OCI-M1 (cell line): ENCODE results near the gene PTPRN2.
"Not testable (repeated sequence)": the region's sequence is repeated elsewhere in the genome, so short reads cannot be mapped to it uniquely, and the experiment has no call there.

Experiments used
- DNase-seq: peaks from one replicate; lab custom pipeline; 2025; lab: John Stamatoyannopoulos, UW

Gene PTPRN2

GRCh38 chr7:158302274-158303070 is 285.2 kb downstream of the PTPRN2 start:
- no peak for DNase-seq

DNA sequence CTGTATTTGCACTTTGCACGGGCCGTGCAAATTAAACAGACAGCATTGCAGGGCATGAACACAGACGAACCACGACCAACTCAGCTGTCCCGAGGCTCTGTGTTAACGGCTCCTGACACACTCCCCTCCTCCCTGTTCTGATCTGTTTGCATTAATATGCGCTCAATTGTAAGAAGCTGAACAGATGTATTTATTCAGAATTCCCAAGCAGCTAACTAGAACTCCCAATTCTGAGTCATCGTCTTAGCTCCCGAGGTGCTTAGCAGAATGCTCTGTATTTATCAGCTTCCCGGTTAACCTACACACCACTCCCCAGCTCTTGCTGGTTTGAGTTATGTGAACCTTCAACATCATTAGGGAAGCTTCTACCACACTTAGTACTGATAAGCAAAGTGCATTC is 286.4 kb downstream of the PTPRN2 start:
- no peak for DNase-seq

DNA sequence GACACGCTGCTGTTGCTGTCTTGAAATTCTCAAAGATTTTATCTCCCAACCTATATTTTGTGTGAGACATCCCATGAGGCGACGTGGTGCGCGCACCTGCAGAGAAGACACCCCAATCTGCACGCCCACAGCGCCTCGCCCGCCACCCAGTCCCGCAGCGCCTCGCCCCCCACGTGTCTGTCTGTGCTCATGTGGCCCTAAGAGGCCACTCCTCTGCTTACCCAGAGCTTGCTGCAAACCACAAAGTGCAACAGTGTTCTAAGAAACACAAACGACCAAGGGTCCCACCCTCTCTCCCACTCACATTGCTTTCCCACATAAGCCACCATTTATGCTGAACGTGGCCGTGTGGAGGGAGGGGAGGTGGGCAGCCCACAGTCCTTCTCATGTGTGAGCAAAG is 287.2 kb downstream of the PTPRN2 start:
- no peak for DNase-seq

DNA sequence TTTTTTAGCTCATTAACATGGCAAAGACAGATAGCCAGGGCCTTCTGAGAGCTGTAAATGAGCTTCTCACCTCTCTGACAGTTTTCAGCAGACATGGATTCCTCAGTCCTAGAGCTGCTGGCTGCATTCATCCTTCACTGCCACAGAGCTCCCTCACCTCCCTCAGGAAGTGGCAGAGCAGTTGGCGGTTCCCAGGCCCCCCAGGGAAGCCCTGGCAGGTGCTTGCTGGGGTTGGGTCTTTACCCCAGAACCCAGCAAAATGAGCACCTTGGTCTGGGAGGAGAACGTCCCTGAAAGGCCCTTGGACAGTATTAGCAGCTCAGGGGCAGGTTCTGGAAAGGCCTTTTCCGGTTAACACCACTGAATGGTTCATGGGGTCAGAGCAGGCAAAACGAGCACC is 288.0 kb downstream of the PTPRN2 start:
- no peak for DNase-seq

DNA sequence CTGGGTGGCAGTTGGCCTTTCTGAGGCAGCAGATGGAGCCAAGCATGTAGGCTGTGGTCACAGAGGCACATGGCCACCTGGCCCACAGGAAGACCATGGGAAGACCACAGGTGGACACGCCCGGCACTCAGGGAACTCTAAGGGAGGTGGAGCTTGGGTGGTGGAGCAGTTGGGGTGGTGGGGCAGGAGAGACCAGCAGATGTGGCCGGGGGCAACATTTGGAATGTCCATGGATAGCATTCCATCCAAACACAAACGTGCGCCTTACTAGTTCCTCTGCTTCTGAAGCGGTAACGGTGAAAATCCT is 290.9 kb downstream of the PTPRN2 start:
- DNase-seq: no peak

DNA sequence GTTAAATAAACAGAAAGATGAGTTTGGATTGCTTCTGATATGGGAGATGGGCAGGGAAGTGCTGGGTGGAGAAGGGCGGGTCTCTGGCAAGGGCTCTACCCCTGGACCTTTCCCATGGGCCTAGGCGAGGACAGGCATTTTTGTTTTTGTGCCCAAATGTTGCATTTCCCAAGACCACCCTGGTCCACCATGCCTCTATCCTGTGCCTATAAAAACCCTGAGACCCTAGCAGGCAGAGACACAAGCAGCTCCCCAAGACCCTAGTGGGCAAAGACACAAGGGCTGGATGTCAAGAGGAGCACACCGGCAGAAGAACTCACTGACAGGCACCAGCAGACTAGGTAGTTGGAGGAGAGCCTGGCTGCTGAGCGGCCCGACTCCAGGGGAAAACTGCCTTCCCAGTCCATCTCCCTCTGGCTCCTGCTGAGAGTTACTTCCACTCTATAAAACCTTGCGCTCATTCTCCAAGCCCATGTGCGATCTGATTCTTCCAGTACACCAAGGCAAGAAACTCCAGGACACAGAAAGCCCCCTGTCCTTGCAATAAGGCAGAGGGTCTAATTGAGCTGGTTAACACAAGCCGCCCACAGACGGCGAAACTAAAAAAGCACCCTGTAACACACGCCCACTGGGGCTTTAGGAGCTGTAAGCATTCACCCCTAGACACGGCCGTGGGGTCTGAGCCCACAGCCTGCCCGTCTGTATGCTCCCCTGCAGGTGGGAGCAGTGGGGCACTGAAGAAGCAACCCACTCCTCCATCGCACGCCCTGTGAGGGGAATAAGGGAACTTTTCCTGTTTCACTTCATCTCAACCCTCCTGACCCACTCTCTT is 291.4 kb downstream of the PTPRN2 start:
- no peak for DNase-seq

DNA sequence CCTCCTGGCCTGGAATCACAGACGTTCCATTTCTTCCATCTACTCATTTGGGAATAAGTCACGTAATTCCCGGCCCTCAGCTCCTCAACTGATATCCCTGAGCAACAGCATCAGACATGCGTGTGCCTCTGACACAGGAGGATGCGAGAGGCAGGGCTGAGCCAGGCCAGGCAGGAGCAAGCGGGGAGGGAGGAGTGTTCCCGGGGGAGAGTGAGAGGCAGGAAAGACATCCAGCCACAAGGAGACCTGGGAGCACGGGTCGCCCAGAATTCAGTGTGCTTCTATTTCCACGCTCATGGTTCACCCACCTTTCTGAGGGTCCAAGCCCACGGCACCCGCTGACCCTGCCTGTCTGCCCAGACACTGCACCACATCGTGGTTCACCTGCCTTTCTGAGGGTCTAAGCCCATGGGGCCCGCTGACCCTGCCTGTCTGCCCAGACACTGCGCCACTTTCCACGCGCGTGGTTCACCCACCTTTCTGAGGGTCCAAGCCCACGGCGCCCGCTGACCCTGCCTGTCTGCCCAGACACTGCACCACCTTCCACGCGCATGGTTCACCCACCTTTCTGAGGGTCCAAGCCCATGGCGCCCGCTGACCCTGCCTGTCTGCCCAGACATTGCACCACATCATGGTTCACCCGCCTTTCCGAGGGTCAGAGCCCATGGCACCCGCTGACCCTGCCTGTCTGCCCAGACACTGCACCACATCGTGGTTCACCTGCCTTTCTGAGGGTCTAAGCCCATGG is 293.0 kb downstream of the PTPRN2 start:
- DNase-seq: not testable (repeated sequence)

GRCh38 chr7:158292948-158293347 is 294.7 kb downstream of the PTPRN2 start:
- DNase-seq: no peak

GRCh38 chr7:158291998-158292397 is 295.6 kb downstream of the PTPRN2 start:
- DNase-seq: no peak

GRCh38 chr7:158289761-158290523 is 297.7 kb downstream of the PTPRN2 start:
- no peak for DNase-seq

DNA sequence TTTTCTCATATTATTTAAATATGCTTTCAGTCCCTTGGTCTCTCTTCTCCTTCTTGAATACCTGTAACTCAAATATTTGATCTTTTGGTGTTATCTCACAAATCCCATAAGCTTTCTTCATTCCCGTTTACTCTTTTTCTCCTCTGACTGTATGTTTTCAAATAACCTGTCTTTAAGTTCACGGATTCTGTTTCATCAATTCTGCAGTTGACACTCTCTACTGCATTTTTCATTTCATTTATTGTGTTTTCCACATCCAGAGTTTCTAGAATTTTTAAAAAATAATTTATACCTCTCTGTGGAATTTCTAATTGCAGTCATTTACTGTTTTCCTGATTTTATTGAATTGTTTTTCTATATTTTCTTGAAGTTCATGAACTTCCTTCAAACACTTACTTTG is 298.4 kb downstream of the PTPRN2 start:
- DNase-seq: no peak

- DNase-seq: no peak
These were observed 301.4 kb downstream of the PTPRN2 start for GRCh38 chr7:158286210-158286609.

GRCh38 chr7:158285383-158285770 is 302.2 kb downstream of the PTPRN2 start:
- DNase-seq: no peak

GRCh38 chr7:158284617-158285382 is 302.8 kb downstream of the PTPRN2 start:
- no peak for DNase-seq

DNA sequence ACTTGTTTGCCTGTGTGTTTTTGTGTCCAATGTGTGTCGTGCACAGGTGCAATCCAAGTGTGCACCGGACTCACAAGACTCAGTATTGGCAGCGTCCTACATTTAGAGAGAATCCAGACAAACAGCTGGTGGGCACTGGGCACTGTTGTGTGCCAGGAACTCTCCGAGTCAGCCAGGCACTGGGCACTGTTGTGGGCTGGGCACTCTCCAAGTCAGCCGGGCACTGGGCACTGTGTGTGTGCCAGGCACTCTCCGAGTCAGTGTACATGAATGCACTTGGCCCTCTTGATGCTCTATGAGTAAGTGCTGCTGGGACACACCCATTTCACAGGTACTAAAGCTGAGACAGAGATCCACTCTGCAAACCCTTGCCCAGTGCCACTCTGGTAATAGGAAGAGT is 303.5 kb downstream of the PTPRN2 start:
- no peak for DNase-seq

- no peak for DNase-seq
These were observed 304.3 kb downstream of the PTPRN2 start for GRCh38 chr7:158283016-158283974.

GRCh38 chr7:158282461-158283001 is 305.1 kb downstream of the PTPRN2 start:
- no peak for DNase-seq

DNA sequence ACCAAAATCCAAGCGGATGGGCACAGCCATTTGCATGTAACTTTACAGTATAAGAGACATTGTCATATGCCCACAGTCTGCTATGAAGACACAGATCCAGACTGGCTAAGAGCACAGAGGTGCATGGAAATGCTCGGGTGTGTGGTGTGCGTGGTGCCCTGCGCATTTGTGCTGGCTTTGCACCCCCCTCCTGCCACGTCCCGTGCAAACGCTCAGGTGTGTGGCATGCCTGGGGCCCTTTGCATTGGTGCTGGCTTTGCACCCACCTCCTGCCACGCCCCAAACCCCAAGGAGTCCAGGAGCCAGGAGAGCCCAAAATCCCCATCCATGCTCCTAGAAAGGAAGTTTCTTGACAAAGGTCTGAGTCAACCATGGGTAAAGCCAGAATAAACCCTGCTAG is 306.2 kb downstream of the PTPRN2 start:
- no peak for DNase-seq

DNA sequence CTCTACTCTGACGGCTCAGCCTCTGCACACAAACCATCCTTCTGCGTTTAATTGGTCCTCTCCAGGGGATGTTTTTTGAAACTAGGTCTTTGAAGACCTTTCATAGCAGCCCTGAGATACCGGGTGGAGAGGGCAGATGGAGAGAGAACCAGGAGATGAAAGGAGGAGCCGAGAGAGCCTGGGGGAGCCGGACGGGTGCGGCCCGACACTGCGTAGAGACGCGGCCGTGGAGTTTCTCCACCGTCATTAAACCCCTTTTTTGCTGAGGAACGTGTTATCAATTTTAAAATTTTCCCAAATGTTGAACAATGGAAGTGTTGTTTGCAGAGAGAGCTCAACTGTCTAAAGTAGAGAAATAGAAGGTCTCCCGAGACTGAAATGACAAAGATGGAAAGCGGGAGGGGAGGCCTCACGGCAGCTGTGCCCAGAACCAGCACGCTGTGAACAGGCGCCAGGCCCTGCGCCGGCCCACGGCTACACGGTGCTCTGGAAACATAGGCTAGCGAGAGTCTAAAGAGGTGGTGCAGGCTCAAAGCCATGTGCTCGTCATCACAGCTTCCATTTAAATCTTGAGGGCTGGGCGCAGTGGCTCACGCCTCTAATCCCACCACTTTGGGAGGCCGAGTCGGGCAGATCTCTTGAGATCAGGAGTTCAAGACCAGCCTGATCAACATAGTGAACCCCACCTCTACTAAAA is 307.0 kb downstream of the PTPRN2 start:
- no peak for DNase-seq
